Osteoblast (primary cell): ENCODE data around the gene MAPRE2. TPM values are rescaled to one million over a fixed set of nuclear protein-coding genes. Genes with fewer than 3 reads are reported as not detected.

ENCODE experiments used
- DNase-seq: peaks from one replicate; pipeline ENCODE4 v3.0.0; 2011; ENCODE audit warnings: low spot score, mixed read lengths; ENCODE audit not compliant: insufficient read length; ENCODE audit errors: missing footprints
- H2AFZ ChIP-seq: 2 replicates; pipeline ENCODE4 v1.6.0; 2011; ENCODE audit warnings: mild to moderate bottlenecking, low read length
- H3K27ac ChIP-seq: 2 replicates; pipeline ENCODE4 v1.5.1; 2011; ENCODE audit warnings: mild to moderate bottlenecking, low read depth, low read length, moderate library complexity
- H3K27me3 ChIP-seq: 2 replicates; pipeline ENCODE4 v1.6.0; 2012; ENCODE audit warnings: mild to moderate bottlenecking, control low read depth, inconsistent platforms, low read length, moderate library complexity; ENCODE audit not compliant: insufficient read depth
- H3K36me3 ChIP-seq: 2 replicates; pipeline ENCODE4 v1.5.1; 2011; ENCODE audit warnings: mild to moderate bottlenecking, low read length, control low read depth, moderate library complexity; ENCODE audit not compliant: insufficient read depth
- H3K4me1 ChIP-seq: 2 replicates; pipeline ENCODE4 v1.5.1; 2011; ENCODE audit warnings: mild to moderate bottlenecking, low read length, control low read depth, moderate library complexity; ENCODE audit not compliant: insufficient read depth
- H3K4me2 ChIP-seq: 2 replicates; pipeline ENCODE4 v1.6.0; 2011; ENCODE audit warnings: mild to moderate bottlenecking, low read length; ENCODE audit not compliant: insufficient read depth
- H3K4me3 ChIP-seq: fragments of 200-600 bp; sonication (generic); 3 replicates; pipeline ENCODE4 v1.5.1; 2012; ENCODE audit warnings: mild to moderate bottlenecking, low read length, inconsistent platforms; ENCODE audit not compliant: insufficient read depth
- H3K79me2 ChIP-seq: 2 replicates; pipeline ENCODE4 v1.6.0; 2012; ENCODE audit warnings: mild to moderate bottlenecking, low read length, control low read depth, inconsistent platforms; ENCODE audit not compliant: insufficient read depth
- H3K9me3 ChIP-seq: 2 replicates; pipeline ENCODE4 v1.5.1; 2011; ENCODE audit warnings: low read depth, low read length, control low read depth
- H4K20me1 ChIP-seq: 2 replicates; pipeline ENCODE4 v1.6.0; 2012; ENCODE audit warnings: mild to moderate bottlenecking, low read length, control low read depth; ENCODE audit not compliant: insufficient read depth
- total RNA-seq: library from RNA; depleted of rRNA; stranded (reverse); fragments of >200 nt; gene quantifications from 2 replicates; pipeline ENCODE4 v1.2.3, GENCODE V29; 2012
- TF ChIP-seq, protein P1 (sequence below): IDR thresholded peaks from 2 replicates; pipeline ENCODE4 v1.5.1; 2011; ENCODE audit warnings: mild to moderate bottlenecking, low read depth, low read length, moderate library complexity; ENCODE audit errors: extremely low read depth

Gene MAPRE2
- total RNA-seq, 1 donor = 21.7 TPM

DNA sequence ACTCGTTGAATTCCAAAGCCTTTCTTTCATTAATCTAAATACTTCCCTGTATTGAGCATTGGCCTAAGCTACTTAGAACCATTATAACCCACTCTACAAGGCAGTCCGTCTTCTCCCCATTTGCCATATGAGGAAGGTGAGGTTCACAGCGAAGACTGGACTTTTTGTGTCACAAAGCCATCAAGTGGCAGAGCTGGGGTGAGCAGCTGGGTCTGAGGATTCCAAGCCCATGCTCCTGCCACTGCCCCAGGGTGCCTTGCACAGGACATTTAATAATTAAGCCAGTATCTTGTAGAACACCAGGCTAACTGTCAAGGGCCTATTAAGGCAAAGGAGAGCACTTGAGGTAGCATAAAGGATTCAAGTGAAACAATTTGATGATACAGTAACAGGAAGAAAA is 130.8 kb downstream of the MAPRE2 start:
- Histone ChIP-seq H3K4me1 (no peaks in the 10 kb centered on the region), H3K4me2 (no peak overlapping the region), H3K79me2 (no peaks in the 10 kb centered on the region), H3K27me3 (peaks cover 5% of the 10 kb centered on the region), H4K20me1 (no peaks in the 10 kb centered on the region), H2AFZ (no peak overlapping the region), H3K36me3 (no peaks in the 10 kb centered on the region), H3K27ac (no peak overlapping the region), H3K4me3 (no peak overlapping the region), H3K9me3 (no peaks in the 10 kb centered on the region)
- no peak for DNase-seq
- TF ChIP-seq, protein P1, sequence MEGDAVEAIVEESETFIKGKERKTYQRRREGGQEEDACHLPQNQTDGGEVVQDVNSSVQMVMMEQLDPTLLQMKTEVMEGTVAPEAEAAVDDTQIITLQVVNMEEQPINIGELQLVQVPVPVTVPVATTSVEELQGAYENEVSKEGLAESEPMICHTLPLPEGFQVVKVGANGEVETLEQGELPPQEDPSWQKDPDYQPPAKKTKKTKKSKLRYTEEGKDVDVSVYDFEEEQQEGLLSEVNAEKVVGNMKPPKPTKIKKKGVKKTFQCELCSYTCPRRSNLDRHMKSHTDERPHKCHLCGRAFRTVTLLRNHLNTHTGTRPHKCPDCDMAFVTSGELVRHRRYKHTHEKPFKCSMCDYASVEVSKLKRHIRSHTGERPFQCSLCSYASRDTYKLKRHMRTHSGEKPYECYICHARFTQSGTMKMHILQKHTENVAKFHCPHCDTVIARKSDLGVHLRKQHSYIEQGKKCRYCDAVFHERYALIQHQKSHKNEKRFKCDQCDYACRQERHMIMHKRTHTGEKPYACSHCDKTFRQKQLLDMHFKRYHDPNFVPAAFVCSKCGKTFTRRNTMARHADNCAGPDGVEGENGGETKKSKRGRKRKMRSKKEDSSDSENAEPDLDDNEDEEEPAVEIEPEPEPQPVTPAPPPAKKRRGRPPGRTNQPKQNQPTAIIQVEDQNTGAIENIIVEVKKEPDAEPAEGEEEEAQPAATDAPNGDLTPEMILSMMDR = no peak

- Histone ChIP-seq H3K4me2 (no peak overlapping the region), H3K9me3 (no peaks in the 10 kb centered on the region), H4K20me1 (no peaks in the 10 kb centered on the region), H2AFZ (no peak overlapping the region), H3K27me3 (peaks cover 5% of the 10 kb centered on the region), H3K27ac (no peak overlapping the region), H3K4me3 (no peak overlapping the region), H3K36me3 (no peaks in the 10 kb centered on the region), H3K4me1 (no peaks in the 10 kb centered on the region), H3K79me2 (no peaks in the 10 kb centered on the region)
- no peak for DNase-seq
- TF ChIP-seq, protein P1 = no peak
Observed at GRCh38 chr18:35172451-35173035, 131.3 kb downstream of the MAPRE2 start.

DNA sequence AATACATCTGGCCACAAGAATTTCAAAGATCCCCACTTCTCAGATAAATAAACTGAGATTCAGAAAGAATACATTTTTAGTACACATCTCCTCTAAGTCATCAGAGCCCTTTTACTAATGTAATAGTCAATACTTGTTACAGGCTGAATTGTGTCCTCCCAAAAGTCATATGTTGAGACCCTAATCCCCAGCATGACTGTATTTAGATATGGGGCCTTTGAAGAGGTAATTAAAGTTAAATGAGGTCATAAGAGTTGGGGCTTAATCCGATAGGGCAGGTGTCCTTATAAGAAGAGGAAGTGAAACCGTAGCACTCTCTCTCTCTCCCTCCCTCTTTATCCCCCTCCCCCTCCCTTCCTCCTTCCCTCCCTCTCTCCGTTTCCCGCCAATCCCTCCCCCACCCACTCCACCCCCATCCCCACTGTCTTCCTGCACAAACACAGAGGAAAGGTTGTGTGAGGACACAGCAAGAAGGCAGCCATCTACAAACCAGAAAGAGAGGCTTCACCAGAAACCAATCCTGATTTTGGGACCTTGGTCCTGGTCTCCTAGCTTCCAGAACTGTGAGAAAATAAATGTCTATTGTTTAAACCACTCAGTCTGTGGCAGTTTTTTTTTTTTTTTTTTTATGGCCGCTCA is 133.0 kb downstream of the MAPRE2 start:
- H3K9me3 ChIP-seq = no peaks in the 10 kb centered on the region
- peaks cover 5% of the 10 kb centered on the region for H3K27me3 ChIP-seq
- H3K79me2 ChIP-seq = no peaks in the 10 kb centered on the region
- no peak overlapping the region for H2AFZ ChIP-seq
- no peaks in the 10 kb centered on the region for H3K36me3 ChIP-seq
- DNase-seq = no peak
- H3K4me3 ChIP-seq = no peak overlapping the region
- H4K20me1 ChIP-seq = no peaks in the 10 kb centered on the region
- H3K4me2 ChIP-seq = no peak overlapping the region
- no peak overlapping the region for H3K27ac ChIP-seq
- no peaks in the 10 kb centered on the region for H3K4me1 ChIP-seq
- TF ChIP-seq, protein P1 = no peak

DNA sequence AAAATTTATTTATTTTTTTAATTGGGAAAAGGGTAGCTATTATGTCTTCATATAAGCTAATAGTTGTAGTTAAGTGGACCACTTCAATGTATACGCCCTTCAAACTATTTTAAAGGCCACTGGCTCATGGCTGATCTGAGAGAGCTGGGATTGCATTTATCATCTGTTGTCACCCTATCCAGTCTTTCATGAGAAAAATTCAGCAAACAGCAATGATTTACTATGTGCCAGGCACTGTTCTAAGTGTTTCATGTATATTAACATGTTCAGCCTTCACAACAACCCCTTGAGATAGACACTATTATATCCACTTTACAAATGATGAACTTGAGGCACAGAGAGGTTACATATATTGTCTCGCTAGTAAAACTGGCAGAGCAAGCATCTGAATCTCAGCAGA is 133.5 kb downstream of the MAPRE2 start:
- no peaks in the 10 kb centered on the region for H3K9me3 ChIP-seq
- H4K20me1 ChIP-seq = no peaks in the 10 kb centered on the region
- no peak overlapping the region for H2AFZ ChIP-seq
- H3K27ac ChIP-seq = no peak overlapping the region
- H3K4me2 ChIP-seq = no peak overlapping the region
- no peak overlapping the region for H3K4me3 ChIP-seq
- TF ChIP-seq, protein P1 = no peak
- no peaks in the 10 kb centered on the region for H3K36me3 ChIP-seq
- no peak for DNase-seq
- no peaks in the 10 kb centered on the region for H3K79me2 ChIP-seq
- H3K27me3 ChIP-seq = peaks cover 5% of the 10 kb centered on the region
- no peaks in the 10 kb centered on the region for H3K4me1 ChIP-seq
